Omental fat pad (tissue), 4 donors: ENCODE results near the gene GYS2. TPM values are rescaled to one million over a fixed set of nuclear protein-coding genes. Genes with fewer than 3 reads are reported as not detected.

Experiments used
- ATAC-seq: fragments of 150-250 bp; one replicate; pipeline ENCODE4 v1.9.1; 2016; ENCODE audit warnings: mild to moderate bottlenecking, moderate library complexity; ENCODE audit not compliant: low FRiP score
- DNase-seq: peaks from one replicate; pipeline ENCODE4 v3.0.0-alpha.2; 2019; ENCODE audit warnings: low spot score
- total RNA-seq, 4 donors: library from RNA; depleted of rRNA; stranded (reverse); fragments of >200 nt; gene quantifications; one replicate each; pipeline ENCODE4 v1.1.0, GENCODE V29; 2016
- TF ChIP-seq, protein P1 (sequence below), 3 donors: fragments of 450-650 bp; IDR thresholded peaks; one replicate each; pipeline ENCODE4 v1.5.1; 2016 to 2017; ENCODE audit warnings: antibody characterized with exemption in 3 of 3, mild to moderate bottlenecking in 3 of 3, moderate library complexity in 2 of 3

GYS2 gene
- total RNA-seq, 4 donors from 2014 or later, result 0.13 to 2.0 (median 0.45) TPM

DNA sequence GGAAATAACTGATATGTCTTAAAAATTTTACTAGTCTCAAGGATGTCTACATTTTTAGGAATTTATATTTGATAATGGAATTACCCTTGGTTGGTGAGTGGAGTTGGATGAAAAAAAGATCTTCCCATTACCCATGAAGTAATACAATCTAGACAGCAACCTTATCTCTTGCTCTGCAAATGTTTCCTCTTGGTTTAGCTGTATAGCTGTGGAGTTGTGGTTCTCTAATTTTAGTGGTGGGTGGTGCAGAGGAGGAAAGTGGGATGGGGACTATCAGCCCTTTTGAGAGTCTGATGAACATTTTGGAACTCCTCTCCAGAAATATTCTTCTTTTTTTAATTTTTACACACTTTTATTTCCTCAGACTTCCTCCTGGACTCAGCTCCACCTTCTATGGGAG lies 61.5 kb downstream of the GYS2 start:
- DNase-seq (no peak), ATAC-seq (no peak)
- TF ChIP-seq, protein P1, sequence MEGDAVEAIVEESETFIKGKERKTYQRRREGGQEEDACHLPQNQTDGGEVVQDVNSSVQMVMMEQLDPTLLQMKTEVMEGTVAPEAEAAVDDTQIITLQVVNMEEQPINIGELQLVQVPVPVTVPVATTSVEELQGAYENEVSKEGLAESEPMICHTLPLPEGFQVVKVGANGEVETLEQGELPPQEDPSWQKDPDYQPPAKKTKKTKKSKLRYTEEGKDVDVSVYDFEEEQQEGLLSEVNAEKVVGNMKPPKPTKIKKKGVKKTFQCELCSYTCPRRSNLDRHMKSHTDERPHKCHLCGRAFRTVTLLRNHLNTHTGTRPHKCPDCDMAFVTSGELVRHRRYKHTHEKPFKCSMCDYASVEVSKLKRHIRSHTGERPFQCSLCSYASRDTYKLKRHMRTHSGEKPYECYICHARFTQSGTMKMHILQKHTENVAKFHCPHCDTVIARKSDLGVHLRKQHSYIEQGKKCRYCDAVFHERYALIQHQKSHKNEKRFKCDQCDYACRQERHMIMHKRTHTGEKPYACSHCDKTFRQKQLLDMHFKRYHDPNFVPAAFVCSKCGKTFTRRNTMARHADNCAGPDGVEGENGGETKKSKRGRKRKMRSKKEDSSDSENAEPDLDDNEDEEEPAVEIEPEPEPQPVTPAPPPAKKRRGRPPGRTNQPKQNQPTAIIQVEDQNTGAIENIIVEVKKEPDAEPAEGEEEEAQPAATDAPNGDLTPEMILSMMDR (IDR thresholded peaks at IDR 0.05), result no peak

DNA sequence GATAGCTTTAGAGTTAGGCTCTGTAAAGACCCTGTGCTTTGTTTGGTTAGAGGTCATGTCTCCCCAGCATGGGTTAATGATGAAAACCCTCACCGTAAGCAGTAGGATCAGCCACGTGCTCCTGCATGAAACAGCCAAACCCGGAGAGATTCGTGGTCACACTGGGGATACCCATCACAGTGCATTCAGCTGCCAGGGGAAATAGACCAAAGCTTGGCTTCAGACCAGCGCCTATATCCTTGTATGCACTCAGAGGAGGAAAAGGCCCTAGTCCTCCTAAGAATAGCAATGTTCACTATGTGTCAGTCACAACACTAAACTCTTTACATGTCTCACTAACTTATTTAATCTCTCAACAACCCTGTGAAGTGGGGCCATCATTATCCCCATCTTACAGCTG lies 62.2 kb downstream of the GYS2 start:
- ATAC-seq (no peak), DNase-seq (no peak)
- TF ChIP-seq, protein P1 (IDR thresholded peaks at IDR 0.05), result no peak

DNA sequence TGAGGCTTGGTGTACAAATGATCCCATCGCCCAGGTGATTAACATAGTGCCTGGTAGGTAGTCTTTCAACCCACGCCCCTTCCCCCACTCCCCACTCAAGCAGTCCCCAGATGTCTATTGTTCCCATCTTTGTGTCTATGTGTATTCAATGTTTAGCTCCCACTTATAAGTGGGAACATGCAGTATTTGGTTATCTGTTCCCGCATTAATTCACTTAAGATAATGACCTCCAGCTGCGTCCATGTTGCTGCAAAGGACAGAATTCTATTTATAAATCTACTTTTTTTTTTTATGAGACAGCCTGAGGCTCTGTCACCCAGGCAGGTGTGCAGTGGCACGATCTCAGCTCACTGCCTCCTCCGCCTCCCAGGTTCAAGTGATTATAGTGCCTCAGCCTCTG lies 62.9 kb downstream of the GYS2 start:
- DNase-seq (no peak), ATAC-seq (no peak)
- TF ChIP-seq, protein P1 (IDR thresholded peaks at IDR 0.05), result no peak

DNA sequence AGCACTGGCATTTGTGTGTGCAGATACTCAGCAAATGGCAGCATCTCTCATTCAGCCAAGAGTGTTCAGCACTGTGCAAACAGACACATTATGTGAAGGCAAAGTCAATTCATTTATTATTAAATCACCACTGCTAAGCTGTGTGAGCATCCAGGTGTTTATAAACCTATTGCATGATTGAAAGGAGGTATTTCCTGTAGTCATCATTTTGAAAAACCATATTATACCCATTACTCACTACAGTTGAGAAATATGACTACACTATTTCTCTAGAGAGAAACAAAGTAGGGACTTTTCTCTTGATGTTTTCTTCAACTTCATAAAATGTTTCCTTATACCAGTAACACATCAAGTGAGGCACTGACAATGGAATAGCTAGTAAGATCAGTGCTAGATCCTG lies 64.8 kb downstream of the GYS2 start:
- DNase-seq, result no peak
- no peak for ATAC-seq
- TF ChIP-seq, protein P1 (IDR thresholded peaks at IDR 0.05), result no peak

DNA sequence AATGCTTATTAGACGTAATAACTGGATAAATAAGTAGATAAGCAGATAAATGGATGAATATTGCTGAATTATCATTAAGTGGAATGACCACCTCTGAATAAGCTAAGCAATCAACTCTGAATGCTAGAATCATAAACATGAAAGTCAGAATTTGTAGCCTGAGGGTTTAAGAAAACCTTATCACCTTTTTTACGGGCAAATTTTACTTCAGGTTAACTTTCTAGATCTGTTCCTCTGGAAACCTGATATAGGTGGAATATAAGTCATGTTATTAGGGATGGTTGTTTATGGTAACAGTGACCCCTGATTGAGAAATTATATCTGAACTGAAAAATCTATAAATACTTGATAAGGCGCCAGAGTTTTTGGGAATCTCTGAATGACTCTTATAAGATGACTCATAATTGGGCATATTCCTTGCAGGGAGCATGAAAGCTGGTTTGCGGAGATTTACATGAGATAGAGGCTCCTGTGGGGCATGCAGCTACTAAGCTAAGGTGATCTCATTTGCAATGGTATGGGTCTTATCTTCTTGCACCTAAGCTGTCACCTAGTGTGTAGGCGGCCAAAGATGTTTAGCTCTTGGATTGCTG lies 66.5 kb downstream of the GYS2 start:
- ATAC-seq, result no peak
- TF ChIP-seq, protein P1 (IDR thresholded peaks at IDR 0.05), result no peak

DNA sequence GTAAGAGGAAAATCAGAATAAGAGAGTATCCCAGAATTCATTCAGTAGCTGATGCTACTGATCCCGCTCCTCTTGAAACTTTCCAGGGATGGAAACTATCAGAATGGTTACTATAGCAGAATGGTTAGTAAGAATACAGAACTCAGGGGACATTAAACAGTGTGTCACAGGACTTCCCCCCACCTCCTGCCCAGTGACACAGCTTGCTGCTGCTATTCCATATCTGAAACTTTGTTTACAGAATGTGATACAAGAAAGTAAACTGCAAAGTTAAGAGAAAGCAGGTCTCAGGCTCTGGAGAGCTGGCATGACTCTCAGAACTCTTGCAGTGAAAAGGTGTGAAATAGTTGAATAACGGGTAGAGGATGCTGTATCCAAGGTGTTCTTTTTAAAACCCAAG lies 75.2 kb downstream of the GYS2 start:
- ATAC-seq (no peak), DNase-seq (no peak)
- TF ChIP-seq, protein P1 (IDR thresholded peaks at IDR 0.05), result no peak

More for the DNA sequence above, 66.5 kb downstream of the GYS2 start:
- no peak for DNase-seq

DNA sequence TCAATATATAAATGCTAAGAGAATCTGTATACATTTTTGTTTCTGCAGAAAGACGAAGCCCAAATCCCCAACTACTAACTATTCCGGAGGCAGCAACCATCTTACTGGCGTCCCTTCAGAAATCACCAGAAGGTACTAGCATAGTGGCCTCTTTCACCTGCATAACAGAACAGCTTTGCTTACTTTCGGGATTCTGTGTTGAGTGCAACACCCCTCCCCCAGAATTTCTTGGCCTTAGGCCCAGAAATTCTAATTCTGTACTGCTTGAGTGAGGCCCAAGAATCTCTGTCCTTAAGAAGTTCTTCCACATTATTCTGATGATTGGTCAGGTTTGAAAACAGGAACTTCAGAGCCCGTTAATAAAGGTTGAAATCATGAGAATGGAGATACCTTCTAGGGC lies 75.7 kb downstream of the GYS2 start:
- no peak for ATAC-seq
- TF ChIP-seq, protein P1 (IDR thresholded peaks at IDR 0.05), result no peak

More for the DNA sequence above, 75.7 kb downstream of the GYS2 start:
- no peak for DNase-seq
